Measurements from ENCODE around the gene NHEJ1. TPM values are rescaled to one million over a fixed set of nuclear protein-coding genes. Genes with fewer than 3 reads are reported as not detected.

NHEJ1 gene
- total and polyA plus RNA-seq, 2 of the 13 experiments (the other 11 are each of a cell fraction or from before 2014, with no cell fraction given), result 30.0 to 30.7 TPM

- TF ChIP-seq, protein P1, sequence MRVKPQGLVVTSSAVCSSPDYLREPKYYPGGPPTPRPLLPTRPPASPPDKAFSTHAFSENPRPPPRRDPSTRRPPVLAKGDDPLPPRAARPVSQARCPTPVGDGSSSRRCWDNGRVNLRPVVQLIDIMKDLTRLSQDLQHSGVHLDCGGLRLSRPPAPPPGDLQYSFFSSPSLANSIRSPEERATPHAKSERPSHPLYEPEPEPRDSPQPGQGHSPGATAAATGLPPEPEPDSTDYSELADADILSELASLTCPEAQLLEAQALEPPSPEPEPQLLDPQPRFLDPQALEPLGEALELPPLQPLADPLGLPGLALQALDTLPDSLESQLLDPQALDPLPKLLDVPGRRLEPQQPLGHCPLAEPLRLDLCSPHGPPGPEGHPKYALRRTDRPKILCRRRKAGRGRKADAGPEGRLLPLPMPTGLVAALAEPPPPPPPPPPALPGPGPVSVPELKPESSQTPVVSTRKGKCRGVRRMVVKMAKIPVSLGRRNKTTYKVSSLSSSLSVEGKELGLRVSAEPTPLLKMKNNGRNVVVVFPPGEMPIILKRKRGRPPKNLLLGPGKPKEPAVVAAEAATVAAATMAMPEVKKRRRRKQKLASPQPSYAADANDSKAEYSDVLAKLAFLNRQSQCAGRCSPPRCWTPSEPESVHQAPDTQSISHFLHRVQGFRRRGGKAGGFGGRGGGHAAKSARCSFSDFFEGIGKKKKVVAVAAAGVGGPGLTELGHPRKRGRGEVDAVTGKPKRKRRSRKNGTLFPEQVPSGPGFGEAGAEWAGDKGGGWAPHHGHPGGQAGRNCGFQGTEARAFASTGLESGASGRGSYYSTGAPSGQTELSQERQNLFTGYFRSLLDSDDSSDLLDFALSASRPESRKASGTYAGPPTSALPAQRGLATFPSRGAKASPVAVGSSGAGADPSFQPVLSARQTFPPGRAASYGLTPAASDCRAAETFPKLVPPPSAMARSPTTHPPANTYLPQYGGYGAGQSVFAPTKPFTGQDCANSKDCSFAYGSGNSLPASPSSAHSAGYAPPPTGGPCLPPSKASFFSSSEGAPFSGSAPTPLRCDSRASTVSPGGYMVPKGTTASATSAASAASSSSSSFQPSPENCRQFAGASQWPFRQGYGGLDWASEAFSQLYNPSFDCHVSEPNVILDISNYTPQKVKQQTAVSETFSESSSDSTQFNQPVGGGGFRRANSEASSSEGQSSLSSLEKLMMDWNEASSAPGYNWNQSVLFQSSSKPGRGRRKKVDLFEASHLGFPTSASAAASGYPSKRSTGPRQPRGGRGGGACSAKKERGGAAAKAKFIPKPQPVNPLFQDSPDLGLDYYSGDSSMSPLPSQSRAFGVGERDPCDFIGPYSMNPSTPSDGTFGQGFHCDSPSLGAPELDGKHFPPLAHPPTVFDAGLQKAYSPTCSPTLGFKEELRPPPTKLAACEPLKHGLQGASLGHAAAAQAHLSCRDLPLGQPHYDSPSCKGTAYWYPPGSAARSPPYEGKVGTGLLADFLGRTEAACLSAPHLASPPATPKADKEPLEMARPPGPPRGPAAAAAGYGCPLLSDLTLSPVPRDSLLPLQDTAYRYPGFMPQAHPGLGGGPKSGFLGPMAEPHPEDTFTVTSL (CRISPR knock-in tag; IDR thresholded peaks at IDR 0.05; ENCODE audit: borderline replicate concordance), result no peak
- TF ChIP-seq JUND (CRISPR knock-in tag; IDR thresholded peaks at IDR 0.05) (no peak), ZNF256 (CRISPR knock-in tag; conservative IDR thresholded peaks at IDR 0.05) (no peak), TMF1 (CRISPR knock-in tag; IDR thresholded peaks at IDR 0.05; ENCODE audit: low read depth) (peak; percentile 64; the same call in 1 of the 2 replicates), CEBPZ (IDR thresholded peaks at IDR 0.05; ENCODE audit: low read length) (no peak), MXD1 (CRISPR knock-in tag; IDR thresholded peaks at IDR 0.05) (no peak), ZNF678 (CRISPR knock-in tag; IDR thresholded peaks at IDR 0.05) (no peak), HNF4A (CRISPR knock-in tag; IDR thresholded peaks at IDR 0.05) (no peak; the same call in 1 of the 2 replicates), KLF13 (CRISPR knock-in tag; IDR thresholded peaks at IDR 0.05) (no peak), ATF3 (CRISPR knock-in tag; IDR thresholded peaks at IDR 0.05) (peak; percentile 16; the same call in 1 of the 2 replicates), CAMTA2 (CRISPR knock-in tag; IDR thresholded peaks at IDR 0.05; ENCODE audit: borderline replicate concordance) (no peak), ZNF10 (CRISPR knock-in tag; IDR thresholded peaks at IDR 0.05; ENCODE audit: borderline replicate concordance, low read depth) (no peak), TBP (CRISPR knock-in tag; IDR thresholded peaks at IDR 0.05) (no peak), ZNF253 (CRISPR knock-in tag; IDR thresholded peaks at IDR 0.05; ENCODE audit: borderline replicate concordance) (no peak), ZNF619 (CRISPR knock-in tag; IDR thresholded peaks at IDR 0.05) (peak; percentile 56; the same call in 1 of the 2 replicates)
Observed at GRCh38 chr2:219057709-219058540, 102.7 kb downstream of the NHEJ1 start (continued).

All from HepG2 (cell line).